GM19035 (cell line): Measurements from ENCODE around the gene YWHAE.

Experiments used
- ATAC-seq: cut with Tn5 transposase; IDR thresholded peaks from one replicate; pipeline ENCODE4 v1.9.1; 2021; ENCODE audit not compliant: unreplicated experiment

Gene YWHAE

DNA sequence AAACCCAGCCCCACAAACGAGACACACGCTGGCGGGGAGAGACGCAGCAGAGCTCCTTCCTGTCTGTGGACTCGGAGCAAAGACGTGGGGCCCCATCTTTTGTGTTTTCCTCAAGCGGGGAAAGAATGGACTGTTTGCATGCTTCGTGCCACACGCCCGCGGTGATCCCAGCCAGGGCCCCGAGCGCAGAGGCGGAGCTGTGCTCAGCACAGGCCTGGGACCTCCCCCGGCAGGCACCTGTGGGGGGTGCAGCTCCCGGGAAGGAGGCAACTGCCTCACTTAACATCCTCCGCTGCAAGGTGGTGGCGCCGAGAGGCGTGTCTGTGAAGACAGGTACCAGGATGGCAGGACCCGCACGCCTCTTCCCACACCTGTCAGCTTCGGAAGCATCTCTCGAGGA lies 101.4 kb downstream of the YWHAE start:
- no peak for ATAC-seq
